HepG2 (cell line): Measurements from ENCODE around the gene RPS27L. TPM values are rescaled to one million over a fixed set of nuclear protein-coding genes. Genes with fewer than 3 reads are reported as not detected.

ENCODE experiments used
- BRCA1 ChIP-seq: sonication (generic); formaldehyde crosslinking; IDR thresholded peaks from 2 replicates; pipeline ENCODE4 v1.4.0; 2020; ENCODE audit warnings: missing genetic modification reagents
- CAMTA2 ChIP-seq: sonication (generic); formaldehyde crosslinking; IDR thresholded peaks from 2 replicates; pipeline ENCODE4 v1.4.0; 2020; ENCODE audit warnings: mild to moderate bottlenecking, missing genetic modification reagents, borderline replicate concordance
- FLYWCH1 ChIP-seq: sonication (generic); formaldehyde crosslinking; IDR thresholded peaks from 2 replicates; pipeline ENCODE4 v1.8.1; 2023; ENCODE audit warnings: mild to moderate bottlenecking, missing genetic modification reagents
- MXI1 ChIP-seq: IDR thresholded peaks from 3 replicates; pipeline ENCODE4 v1.6.1; 2012; ENCODE audit warnings: low read depth, low read length, inconsistent platforms, borderline replicate concordance
- SP140L ChIP-seq: sonication (generic); formaldehyde crosslinking; IDR thresholded peaks from 2 replicates; pipeline ENCODE4 v1.4.0; 2020; ENCODE audit warnings: missing genetic modification reagents, borderline replicate concordance
- TRIM24 ChIP-seq: sonication (generic); formaldehyde crosslinking; IDR thresholded peaks from 2 replicates; pipeline ENCODE4 v1.8.0; 2022; ENCODE audit warnings: mild to moderate bottlenecking, missing genetic modification reagents
- ZNF33A ChIP-seq: sonication (generic); formaldehyde crosslinking; IDR thresholded peaks from 2 replicates; pipeline ENCODE4 v1.5.1; 2020; ENCODE audit warnings: missing genetic modification reagents, mild to moderate bottlenecking, moderate library complexity, borderline replicate concordance
- ZNF549 ChIP-seq: sonication (generic); formaldehyde crosslinking; IDR thresholded peaks from 2 replicates; pipeline ENCODE4 v1.5.0; 2020; ENCODE audit warnings: missing genetic modification reagents
- ZNF749 ChIP-seq: sonication (generic); formaldehyde crosslinking; IDR thresholded peaks from 2 replicates; pipeline ENCODE4 v1.8.0; 2022; ENCODE audit warnings: mild to moderate bottlenecking, missing genetic modification reagents, moderate library complexity, borderline replicate concordance
- ZSCAN29 ChIP-seq: sonication (generic); formaldehyde crosslinking; conservative IDR thresholded peaks from 2 replicates; pipeline ENCODE4 v1.4.0; 2020; ENCODE audit warnings: mild to moderate bottlenecking, missing genetic modification reagents
- polyA plus RNA-seq, 8 experiments: library from polyadenylated mRNA; depleted of rRNA in 3 of 8; stranded (reverse) in 7 of 8; unstranded in 1 of 8; fragments of >200 nt; fragmentation: Illumina TruSeq in 4 of 8; extraction: Trizol in 4 of 8; gene quantifications; 2 replicates each; pipeline versions ENCODE4 v1.2.1 to v1.2.3, GENCODE V29; 2011 to 2016; ENCODE audit warnings: low read depth in 4 of 8, missing spikeins in 1 of 8, mixed read lengths in 1 of 8; ENCODE audit not compliant: insufficient read depth in 1 of 8
- total RNA-seq, 5 experiments: library from RNA; depleted of rRNA; stranded (reverse); fragments of >200 nt; fragmentation: Illumina TruSeq; extraction: Trizol; gene quantifications; 2 replicates each; pipeline ENCODE4 v1.2.3, GENCODE V29; 2016; ENCODE audit warnings: low read depth in 1 of 5
- TF ChIP-seq, protein P1 (sequence below): sonication (generic); formaldehyde crosslinking; IDR thresholded peaks from 2 replicates; pipeline ENCODE4 v1.4.0; 2020; ENCODE audit warnings: missing genetic modification reagents
- TF ChIP-seq, protein P2 (sequence below): sonication (generic); formaldehyde crosslinking; IDR thresholded peaks from 2 replicates; pipeline ENCODE4 v1.4.0; 2020; ENCODE audit warnings: missing genetic modification reagents, borderline replicate concordance
- TF ChIP-seq, protein P3 (sequence below): sonication (generic); formaldehyde crosslinking; IDR thresholded peaks from 2 replicates; pipeline ENCODE4 v1.4.0; 2020; ENCODE audit warnings: missing genetic modification reagents, borderline replicate concordance

The RPS27L gene
- total and polyA plus RNA-seq, 2 of the 13 experiments (the other 11 are each of a cell fraction or from before 2014, with no cell fraction given): 231 to 433 TPM

DNA sequence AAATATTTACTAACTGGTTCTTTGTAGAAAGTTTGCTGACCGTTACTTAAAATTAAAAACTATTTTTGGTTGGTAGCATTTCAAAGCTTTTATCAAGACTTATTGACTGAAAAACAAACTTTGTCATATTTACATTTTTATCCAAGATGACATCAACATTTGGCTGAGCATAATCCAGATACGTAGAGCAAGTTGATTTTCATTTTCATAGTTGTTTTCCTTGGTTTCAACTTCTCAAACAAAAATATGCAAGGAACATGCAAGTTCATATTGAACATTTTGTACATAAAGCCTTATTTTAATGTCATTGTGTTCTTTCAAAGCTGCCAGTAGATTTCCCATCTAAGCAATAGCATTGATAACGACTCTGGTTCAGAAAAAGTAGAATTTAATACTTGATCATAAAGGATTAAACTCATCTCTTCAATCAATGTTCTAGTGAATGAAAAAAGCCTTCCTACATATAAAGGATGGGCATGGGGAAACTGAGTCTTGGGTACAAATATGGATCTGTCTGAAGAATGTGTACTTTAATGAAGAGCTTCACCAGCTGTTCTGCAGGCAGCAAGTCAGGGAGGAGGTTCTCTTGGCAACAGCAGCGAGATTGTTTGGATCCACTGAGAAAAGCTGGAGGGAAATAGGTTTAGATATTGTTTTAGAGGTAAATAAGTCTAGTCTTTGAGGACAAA is 37.7 kb upstream of the RPS27L start (continued):
- TF ChIP-seq ZNF749: no peak
- TF ChIP-seq, protein P1, sequence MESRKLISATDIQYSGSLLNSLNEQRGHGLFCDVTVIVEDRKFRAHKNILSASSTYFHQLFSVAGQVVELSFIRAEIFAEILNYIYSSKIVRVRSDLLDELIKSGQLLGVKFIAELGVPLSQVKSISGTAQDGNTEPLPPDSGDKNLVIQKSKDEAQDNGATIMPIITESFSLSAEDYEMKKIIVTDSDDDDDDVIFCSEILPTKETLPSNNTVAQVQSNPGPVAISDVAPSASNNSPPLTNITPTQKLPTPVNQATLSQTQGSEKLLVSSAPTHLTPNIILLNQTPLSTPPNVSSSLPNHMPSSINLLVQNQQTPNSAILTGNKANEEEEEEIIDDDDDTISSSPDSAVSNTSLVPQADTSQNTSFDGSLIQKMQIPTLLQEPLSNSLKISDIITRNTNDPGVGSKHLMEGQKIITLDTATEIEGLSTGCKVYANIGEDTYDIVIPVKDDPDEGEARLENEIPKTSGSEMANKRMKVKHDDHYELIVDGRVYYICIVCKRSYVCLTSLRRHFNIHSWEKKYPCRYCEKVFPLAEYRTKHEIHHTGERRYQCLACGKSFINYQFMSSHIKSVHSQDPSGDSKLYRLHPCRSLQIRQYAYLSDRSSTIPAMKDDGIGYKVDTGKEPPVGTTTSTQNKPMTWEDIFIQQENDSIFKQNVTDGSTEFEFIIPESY (CRISPR knock-in tag): no peak
- TF ChIP-seq BRCA1: no peak
- TF ChIP-seq ZNF33A (CRISPR knock-in tag): no peak
- TF ChIP-seq, protein P2, sequence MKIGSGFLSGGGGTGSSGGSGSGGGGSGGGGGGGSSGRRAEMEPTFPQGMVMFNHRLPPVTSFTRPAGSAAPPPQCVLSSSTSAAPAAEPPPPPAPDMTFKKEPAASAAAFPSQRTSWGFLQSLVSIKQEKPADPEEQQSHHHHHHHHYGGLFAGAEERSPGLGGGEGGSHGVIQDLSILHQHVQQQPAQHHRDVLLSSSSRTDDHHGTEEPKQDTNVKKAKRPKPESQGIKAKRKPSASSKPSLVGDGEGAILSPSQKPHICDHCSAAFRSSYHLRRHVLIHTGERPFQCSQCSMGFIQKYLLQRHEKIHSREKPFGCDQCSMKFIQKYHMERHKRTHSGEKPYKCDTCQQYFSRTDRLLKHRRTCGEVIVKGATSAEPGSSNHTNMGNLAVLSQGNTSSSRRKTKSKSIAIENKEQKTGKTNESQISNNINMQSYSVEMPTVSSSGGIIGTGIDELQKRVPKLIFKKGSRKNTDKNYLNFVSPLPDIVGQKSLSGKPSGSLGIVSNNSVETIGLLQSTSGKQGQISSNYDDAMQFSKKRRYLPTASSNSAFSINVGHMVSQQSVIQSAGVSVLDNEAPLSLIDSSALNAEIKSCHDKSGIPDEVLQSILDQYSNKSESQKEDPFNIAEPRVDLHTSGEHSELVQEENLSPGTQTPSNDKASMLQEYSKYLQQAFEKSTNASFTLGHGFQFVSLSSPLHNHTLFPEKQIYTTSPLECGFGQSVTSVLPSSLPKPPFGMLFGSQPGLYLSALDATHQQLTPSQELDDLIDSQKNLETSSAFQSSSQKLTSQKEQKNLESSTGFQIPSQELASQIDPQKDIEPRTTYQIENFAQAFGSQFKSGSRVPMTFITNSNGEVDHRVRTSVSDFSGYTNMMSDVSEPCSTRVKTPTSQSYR (CRISPR knock-in tag): no peak
- TF ChIP-seq, protein P3, sequence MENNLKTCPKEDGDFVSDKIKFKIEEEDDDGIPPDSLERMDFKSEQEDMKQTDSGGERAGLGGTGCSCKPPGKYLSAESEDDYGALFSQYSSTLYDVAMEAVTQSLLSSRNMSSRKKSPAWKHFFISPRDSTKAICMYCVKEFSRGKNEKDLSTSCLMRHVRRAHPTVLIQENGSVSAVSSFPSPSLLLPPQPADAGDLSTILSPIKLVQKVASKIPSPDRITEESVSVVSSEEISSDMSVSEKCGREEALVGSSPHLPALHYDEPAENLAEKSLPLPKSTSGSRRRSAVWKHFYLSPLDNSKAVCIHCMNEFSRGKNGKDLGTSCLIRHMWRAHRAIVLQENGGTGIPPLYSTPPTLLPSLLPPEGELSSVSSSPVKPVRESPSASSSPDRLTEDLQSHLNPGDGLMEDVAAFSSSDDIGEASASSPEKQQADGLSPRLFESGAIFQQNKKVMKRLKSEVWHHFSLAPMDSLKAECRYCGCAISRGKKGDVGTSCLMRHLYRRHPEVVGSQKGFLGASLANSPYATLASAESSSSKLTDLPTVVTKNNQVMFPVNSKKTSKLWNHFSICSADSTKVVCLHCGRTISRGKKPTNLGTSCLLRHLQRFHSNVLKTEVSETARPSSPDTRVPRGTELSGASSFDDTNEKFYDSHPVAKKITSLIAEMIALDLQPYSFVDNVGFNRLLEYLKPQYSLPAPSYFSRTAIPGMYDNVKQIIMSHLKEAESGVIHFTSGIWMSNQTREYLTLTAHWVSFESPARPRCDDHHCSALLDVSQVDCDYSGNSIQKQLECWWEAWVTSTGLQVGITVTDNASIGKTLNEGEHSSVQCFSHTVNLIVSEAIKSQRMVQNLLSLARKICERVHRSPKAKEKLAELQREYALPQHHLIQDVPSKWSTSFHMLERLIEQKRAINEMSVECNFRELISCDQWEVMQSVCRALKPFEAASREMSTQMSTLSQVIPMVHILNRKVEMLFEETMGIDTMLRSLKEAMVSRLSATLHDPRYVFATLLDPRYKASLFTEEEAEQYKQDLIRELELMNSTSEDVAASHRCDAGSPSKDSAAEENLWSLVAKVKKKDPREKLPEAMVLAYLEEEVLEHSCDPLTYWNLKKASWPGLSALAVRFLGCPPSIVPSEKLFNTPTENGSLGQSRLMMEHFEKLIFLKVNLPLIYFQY (CRISPR knock-in tag): no peak
- no peak for TF ChIP-seq SP140L (CRISPR knock-in tag)
- no peak for TF ChIP-seq ZNF549 (CRISPR knock-in tag)
- no peak for TF ChIP-seq TRIM24 (CRISPR knock-in tag)
- TF ChIP-seq FLYWCH1 (CRISPR knock-in tag): no peak
- TF ChIP-seq ZSCAN29 (CRISPR knock-in tag): no peak
- TF ChIP-seq CAMTA2: no peak
- TF ChIP-seq MXI1: no peak
